NOMO-1 (cell line): Measurements from ENCODE around the gene FOXM1.
"Not testable (repeated sequence)": the region's sequence is repeated elsewhere in the genome, so short reads cannot be mapped to it uniquely, and the experiment has no call there.

Experiments
- DNase-seq, 2 experiments: peaks; one replicate each; lab custom pipeline; 2025; ENCODE audit not compliant: unreplicated experiment in 2 of 2; lab: John Stamatoyannopoulos, UW

The FOXM1 gene

DNA sequence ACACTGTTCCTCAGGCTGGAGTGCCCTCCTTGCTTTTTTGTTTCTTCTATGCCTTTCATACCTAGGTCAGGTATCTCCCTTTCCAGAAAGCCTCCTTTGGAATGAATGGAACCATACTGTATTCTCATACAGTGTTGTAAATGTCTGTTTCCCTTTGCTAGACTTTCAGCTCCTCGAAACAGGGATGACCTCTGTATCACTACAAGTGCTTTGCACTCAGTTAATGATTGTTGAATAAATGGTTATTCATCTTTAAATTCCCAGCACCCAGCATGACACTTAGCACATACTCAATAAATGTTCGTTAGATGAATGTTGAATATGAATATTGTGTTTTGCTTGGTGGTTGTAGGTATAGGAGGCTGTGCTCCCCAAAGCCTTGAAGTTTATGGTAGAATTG is 7.8 kb upstream of the FOXM1 start:
- DNase-seq, result no peak

DNA sequence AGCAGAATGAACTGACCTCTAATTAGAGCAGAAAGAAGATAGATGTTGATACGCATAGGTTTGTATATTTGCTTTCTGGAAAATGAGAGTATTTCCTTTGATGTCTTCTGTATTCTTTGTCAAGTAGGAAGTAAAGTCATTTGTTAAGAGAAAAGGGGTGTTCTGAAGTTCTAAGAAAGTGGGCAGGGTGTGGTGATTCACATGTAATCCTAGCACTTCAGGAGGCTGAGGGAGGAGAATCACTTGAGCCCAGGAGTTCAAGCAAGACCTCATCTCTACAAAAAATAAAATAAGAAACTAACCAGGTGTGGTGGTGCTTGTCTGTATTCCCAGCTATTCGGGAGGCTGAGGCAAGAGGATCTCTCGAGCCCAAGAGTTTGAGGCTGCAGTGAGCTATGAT is 2.9 kb upstream of the FOXM1 start:
- DNase-seq, result no peak

DNA sequence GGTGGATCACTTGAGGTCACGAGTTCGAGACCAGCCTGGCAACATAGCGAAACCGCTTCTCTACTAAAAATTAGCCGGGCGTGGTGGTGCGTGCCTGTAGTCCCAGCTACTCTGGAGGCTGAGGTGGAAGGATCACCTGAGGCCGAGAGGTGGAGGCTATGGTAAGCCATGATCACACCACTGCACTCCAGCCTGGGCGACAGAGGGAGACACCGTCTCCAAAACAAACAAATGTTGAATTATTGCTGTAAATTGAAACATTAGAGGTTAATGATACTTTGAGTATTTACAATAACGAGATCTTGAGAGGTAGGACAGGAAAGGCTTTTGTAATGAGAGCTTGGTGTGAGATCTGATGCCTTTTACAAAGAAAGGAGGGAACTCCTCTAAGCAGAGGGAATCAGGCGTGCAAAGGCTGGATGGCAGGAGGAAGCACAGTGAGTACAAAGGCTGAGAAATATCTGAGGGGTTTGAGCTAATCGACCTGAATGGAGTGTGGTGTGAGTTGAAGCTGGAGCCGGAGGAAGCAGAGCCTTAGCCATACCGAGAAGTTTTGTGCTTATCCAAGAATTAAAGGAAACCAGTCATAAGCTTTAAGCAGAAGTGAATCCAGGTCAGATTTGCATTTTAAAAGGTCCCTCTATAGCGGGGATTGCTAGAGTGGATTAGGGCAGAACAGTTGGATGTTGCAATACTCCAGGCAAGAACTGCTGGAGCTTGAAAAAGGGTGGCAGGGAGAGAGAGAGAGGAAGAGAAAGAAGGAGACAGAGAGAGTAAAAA is 1.2 kb upstream of the FOXM1 start:
- DNase-seq, result peak; percentile 90 to 93

DNA sequence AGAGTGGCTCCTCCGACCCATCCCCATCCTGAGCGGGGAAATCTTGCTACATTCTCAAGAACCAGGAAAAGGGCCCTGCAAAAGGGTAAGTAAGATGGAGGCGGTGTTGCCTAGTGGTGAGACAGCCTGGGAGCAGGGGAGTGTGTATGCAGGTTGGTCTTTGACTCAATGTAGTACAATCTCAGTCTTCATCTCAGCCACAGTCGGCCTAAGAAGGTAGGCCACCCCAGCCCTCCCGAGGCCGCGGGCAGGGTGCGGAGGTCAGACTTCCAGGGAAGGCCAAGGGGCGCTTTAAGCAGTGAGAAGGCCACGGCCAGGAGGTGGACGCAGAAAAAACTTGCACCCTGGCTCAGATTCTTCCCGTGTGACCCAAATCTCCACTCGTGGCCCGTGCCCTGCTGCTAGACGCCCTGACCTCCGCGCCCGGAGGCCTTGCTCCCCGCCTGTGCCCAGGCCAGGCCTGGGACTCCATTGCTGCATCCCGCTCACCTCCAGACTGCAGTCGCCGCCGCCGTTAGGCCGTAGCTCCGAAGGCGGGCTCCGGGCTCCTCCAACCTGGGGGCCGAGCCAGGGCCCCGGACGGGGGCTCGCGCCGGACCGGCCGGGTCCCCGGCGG is 435 bp downstream of the FOXM1 start:
- DNase-seq, result peak; percentile 9 to 49

DNA sequence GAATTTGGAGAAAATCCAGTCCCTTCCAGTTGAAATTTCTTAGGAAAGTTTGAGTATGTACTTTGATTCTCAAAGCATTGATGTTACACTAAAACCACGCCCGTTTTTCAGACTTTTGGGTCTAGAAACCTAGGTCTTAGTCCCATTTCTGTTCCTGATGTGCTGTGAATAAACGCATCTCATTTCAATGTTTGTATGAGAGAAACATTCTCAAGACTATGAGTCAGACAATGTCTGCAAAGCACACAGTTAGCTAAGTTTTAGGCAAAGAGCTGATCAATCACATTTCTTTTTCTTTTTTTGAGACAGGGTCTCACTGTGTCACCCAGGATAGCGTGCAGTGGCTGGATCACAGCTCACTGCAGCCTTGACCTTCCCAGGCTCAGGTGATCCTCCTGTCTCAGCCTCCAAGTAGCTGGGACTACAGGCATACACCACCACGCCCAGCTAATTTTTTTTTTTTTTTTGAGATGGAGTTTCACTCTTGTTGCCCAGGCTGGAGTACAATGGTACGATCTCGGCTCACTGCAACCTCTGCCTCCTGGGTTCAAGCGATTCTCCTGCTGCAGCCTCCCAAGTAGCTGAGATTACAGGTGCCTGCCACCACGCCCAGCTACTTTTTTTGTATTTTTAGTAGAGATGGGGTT is 7.9 kb downstream of the FOXM1 start:
- not testable (repeated sequence) for DNase-seq

DNA sequence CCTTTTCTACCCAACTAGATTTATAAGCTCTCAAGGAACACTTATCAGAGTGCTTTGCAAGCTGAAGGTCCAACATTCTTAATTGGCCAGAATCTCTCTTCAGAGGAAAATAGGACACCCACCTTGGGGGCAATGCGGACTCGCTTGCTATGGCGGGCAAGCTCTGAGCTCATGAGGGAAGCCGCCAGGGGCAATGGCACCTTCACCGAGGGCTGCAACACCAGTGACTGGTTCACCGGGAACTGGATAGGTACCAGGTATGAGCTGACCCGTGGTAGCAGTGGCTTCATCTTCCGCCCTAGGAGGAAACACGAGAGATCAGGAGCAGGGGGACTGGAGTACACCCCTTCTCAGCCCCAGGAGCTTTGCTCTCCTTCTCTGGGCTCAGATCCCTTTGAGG is 12.8 kb downstream of the FOXM1 start:
- DNase-seq, result no peak

DNA sequence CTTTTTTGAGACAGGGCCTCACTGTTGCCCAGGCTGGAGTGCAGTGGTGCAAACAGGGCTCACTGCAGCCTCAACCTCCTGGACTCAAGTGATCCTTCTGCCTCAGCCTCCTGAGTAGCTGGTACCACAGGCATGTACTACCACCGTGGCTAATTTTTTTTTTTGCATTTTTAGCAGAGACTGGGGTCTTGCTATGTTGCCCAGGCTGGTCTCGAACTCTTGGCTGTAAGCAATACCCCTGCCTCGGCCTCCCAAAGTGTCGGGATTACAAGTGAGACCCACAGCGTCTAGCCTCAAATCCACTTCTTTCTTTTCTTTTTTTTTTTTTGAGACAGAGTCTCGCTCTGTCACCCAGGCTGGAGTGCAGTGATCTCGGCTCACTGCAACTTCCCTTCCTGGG is 13.6 kb downstream of the FOXM1 start:
- DNase-seq, result not testable (repeated sequence)

DNA sequence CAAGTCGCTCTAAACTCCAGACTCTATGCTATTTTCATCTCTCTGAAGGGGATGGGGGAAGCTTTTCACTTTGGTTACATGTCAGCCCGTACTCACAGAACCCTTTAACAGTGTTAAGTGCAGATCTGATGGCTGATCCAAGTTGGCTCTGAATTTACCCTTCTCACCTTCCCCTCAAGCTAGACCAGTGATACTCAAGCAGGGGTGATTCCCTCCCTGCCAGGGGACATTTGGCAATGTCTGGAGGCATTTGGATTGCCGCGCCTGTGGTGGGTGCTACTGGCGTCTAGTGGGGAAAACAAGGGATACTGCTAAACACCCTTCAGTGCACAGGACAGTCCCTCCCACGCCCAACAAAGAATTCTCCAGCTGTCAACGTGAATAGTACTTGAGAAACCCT is 14.1 kb downstream of the FOXM1 start:
- DNase-seq, result no peak

DNA sequence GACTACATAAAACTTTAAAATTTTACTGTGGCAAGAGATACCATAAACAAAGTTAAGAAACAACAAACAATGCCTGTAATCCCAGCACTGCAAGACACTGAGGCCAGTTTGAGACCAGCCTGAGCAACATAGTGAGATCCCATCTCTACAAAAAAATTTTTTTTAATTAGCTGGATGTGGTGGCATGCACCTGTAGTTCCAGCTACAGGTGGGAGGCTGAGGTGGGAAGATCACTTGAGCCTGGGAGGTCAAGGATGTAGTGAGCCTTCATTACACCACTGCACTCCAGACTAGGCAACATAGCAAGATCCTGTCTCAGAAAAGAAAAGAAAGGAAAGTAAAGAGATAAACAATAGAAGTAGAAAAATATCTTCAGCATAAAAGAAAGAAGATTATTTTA is 16.8 kb downstream of the FOXM1 start:
- no peak for DNase-seq

DNA sequence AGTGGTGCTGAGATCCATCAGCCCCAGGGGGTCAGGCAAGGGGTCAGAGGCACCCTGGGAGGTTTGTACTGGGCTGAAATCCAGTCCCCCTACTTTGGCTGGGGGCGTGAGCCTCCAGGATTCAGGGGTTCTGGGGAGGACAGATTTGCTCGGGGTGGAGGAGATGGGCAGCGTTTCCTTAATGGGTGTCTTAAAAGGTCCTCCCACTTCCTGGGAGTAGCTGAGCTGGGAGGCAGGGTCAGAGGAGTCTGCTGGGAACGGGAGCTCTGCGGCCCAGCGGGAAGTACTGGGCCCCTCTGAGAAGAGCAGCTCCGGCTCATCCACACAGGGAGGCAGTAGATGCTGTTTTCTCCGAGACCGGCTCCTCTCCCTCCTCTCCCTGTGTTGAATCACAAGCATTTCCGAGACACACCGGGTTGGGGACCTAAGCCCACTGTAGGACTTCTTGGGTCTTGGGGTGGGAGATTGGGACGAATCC is 18.0 kb downstream of the FOXM1 start:
- no peak for DNase-seq

DNA sequence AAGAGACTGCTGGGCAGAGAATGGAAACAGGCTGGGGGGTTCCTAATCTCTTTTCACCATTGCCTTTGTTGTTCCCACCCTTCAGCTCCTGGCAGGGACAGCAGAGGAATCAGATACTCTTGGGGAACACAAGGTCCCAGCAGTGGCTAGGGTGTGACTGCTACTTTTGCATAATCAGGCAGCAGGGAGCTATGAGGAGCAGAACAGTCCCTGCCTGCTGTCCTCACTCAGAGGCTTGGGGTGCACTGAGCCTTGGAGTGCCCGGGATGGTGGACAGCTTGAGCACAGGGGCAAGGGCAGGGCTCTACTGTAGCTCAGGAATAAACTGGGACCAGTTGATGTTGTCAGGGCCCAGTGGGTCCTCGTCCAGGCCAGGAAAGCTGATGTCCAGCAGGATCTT is 18.6 kb downstream of the FOXM1 start:
- no peak for DNase-seq

DNA sequence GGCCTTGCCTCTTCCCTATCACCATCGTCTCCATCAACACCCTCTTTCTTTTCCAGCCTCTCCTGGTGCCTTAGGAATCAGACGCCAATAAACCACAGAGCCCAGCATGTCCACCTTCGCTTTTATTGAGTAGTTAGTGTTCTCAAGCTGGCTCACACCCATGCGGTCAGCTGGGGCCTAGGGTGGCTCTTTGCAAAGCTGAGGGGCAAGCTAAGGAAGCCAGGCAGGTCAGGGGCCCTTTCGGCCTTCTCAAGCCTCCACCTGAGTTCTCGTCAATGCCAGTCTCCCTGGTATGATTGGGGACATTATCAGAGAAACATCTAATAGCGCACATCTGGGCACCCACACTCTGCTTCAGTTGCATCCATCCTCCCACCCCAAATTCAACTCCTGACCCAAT is 19.4 kb downstream of the FOXM1 start:
- DNase-seq, result no peak

DNA sequence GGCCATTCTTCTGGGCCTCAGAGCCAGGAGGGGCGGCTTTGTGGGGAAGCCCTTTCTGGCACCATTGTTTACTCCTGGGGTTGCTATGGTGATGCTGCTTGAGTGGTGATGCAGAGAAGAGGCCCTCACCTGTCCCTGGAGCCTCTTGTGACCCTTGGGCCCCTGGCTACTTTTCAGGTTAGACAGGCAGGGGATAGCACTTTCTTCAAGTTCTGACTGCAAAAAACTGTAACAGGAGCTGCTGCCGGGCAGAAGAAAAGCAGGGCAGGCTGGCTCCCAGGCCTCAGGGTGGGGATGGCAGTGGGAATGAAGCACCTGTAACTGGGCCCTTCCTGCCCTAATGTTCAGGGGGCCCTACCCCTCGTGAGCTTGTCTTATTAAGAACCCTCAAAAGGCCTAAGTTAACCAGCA is 19.9 kb downstream of the FOXM1 start, which contains the start of gene TEX52:
Gene TEX52 (minus strand): TSS at position 19 of the 411 bp plus-strand sequence. CDS start 13 bp downstream, at position 6.
- no peak for DNase-seq

DNA sequence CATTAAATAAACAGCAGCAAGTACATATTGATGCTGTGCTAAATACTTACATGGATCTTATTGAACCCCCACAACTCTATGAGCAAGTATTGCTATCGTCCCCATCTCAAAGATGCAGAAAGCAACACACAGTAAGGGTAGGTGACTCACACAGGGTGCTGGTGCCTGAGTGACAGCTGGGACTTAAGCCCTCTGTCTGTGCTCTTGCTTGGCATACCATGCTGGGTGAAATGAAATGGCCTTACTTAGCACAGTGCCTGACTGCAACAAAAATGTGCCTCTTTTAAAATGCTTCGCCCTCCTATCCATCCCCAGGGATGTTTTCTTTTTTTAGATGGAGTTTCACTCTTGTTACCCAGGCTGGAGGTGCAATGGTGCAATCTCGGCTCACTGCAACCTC is 20.9 kb downstream of the FOXM1 start:
- no peak for DNase-seq

DNA sequence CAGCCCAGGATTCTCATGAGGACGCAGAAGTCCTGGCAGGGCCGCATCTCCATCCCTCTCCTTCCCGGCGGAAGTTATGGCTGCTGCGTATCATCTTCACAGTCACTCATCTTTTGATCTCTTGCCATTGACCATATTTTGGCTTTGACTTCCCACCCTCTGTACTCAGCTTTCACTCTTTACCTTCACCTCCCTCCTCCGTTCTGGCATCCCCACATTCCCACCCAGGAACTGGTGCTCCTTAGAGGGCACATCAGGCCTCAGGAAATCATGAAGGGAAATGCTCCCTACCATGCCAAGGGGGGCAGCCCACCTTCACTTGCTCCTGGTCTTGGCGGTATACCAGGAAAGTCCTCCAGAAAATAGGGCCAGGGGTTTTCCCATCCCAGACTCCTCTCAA is 21.4 kb downstream of the FOXM1 start:
- no peak for DNase-seq

DNA sequence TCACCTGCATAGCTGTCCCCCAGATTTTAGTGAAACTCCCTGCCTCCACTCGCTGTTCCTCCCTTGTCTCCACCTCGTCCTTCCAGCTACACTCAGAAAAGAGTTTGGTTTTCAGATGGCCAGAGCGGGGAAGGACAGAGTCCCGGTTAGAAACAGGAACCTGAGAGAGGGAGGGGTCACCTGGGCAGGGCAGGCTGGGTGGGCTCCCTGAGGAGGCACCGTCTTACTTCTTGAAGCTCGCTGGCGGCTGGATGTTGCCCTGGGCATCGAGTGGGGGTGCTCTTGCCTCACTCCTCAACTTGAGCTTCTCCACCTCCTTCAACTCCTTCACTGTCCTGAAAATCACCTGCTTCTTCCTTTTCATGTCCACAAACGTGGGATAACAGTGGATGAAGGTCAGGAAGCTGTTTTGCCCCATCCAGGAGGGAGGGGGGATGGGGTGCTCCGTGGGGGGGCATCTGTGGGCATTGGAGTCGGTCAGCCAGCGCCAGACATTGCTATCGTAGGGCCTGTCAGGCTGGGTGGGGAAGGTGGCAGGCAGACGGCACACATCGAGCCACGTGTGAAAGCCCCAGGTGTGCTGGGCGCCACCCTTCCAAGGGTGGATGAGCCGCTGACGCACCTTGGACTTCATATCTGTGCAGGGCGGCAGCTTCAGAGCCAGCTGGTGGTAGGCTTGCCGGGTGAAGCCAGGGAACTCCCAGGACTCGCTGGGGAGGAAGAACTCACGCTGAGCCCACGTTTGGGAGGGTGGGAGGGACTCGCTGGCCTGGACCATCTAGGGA is 22.1 kb downstream of the FOXM1 start:
- DNase-seq, result no peak

DNA sequence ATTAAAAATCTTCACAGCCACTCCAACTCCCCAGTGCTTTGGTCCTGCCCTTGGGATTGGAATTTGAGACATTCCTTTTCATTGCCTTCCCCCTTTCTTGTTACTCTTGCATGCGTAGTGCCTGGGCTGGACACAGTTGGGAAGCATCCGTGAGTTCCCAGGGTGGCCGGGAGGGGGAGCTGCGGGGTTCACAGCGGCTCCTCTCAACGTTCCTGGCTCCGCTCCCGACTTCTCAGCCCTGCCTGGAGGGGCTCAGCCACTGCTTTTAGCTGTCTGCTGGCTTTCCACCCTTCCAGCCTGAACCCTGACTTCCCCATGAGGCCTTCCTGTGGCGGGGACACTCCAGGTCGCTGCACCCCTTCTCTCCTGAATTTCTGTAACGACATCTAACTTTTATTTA is 23.3 kb downstream of the FOXM1 start:
- no peak for DNase-seq

DNA sequence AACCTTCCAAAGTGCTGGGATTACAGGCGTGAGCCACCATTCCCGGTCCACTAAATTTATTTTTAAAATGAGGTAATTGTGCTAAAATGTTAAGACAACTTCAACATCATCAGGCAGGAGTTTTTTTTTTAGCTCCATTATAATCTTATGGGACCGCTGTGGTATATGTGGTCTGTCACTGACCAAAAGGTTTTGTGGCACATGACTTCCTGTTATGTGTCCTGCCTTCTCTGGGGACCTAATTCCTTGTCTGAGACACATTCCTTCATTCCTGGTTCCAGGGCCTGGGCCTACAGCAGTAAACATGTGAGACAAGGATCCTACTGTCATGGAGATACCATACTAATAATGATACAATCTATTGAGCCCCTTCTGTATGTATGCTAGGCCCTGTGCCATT is 25.0 kb downstream of the FOXM1 start:
- DNase-seq, result no peak

DNA sequence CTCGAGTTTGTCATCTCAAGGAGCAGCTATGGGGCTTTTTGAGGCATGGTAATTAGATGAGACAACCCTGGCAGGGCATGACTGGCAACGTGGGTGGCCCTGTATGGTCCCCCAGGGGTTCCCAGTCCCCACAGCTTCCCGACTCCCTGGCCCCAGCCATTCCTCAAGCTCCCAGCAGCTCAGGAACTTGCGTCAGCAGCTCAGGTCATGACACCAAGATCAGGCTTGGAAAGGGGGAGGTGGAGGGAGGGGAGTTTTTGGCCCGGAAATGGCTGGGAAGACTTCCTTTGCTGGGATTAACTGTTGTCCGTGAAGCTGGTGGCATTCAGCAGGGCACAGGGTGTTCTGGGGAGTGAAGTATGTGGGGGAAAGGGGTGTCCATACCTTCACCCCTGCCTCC is 31.7 kb downstream of the FOXM1 start:
- no peak for DNase-seq

DNA sequence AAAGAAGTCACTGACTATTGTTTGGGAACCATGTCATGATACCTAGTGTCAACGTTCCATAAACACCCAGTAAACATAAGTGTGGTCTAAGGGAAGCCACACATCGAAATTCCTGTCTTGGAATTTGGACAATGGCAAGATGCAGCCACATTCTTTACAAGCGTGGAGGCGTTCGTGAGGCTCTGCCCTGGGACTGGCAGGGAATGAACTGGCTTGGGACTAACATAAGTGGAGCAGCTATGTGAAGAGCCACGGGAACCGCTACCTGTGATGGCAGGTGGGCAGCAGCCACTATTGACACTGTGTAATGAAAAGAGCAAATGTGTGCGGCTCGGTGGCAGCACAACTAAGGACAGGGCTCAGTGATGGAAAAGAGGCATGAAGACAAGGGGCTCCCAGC is 32.2 kb downstream of the FOXM1 start:
- no peak for DNase-seq

DNA sequence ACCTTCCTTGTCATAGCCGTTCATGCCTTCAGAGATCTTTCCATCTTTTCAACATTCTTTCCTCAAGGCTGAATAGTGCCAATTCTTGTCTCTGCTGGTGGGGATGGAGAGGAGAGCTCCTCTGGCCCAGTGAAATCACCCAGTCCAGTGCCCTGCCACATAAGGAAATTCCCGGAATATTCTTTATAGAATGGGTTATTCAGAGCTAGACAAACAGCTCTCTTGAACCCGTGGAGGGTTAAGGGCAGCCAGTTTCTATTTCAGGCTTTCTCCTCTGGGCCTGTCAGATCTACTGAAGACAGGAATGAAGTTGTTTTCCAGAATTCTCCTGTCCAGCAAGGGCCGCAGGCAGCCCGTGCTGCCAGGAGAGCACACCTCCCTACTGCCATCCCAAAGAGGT is 34.0 kb downstream of the FOXM1 start:
- DNase-seq, result no peak
